HEK293 (cell line): ENCODE data around the gene RPL23.

Experiments
- CTCF ChIA-PET: fragments of 350-600 bp; formaldehyde crosslinking; extraction: SDS; loops from one replicate; lab custom pipeline; 2021; ENCODE audit warnings: antibody characterized with exemption; lab: Yijun Ruan, JAX
- POLR2A ChIA-PET: fragments of 300-600 bp; formaldehyde crosslinking; extraction: SDS; loops from one replicate; lab custom pipeline; 2020; ENCODE audit warnings: antibody characterized with exemption, inconsistent platforms; lab: Yijun Ruan, JAX
- H3K27ac ChIP-seq: fragments of 200-500 bp; sonication (Bioruptor generic); 2 replicates; pipeline ENCODE4 v1.5.1; 2014; ENCODE audit warnings: low read depth, low read length, control low read depth, inconsistent platforms; ENCODE audit errors: extremely low read depth
- H3K36me3 ChIP-seq, 2 experiments: fragments of 200-500 bp in 1 of 2; sonication (Bioruptor generic) in 1 of 2; 1 replicate in 1 of 2; 2 replicates in 1 of 2; pipeline ENCODE4 v1.5.1; 2014 to 2017; ENCODE audit warnings: inconsistent platforms in 2 of 2, low read length in 2 of 2; ENCODE audit not compliant: control insufficient read depth in 2 of 2, insufficient read depth in 1 of 2
- H3K4me1 ChIP-seq: fragments of 200-500 bp; sonication (Bioruptor generic); 2 replicates; pipeline ENCODE4 v1.5.1; 2014; ENCODE audit warnings: mild to moderate bottlenecking, low read length, inconsistent platforms; ENCODE audit not compliant: control insufficient read depth, insufficient read depth
- H3K4me3 ChIP-seq: 2 replicates; pipeline ENCODE4 v1.5.1; 2011; ENCODE audit warnings: low read depth, mild to moderate bottlenecking, control low read depth, low read length, moderate library complexity
- H3K9me3 ChIP-seq: fragments of 200-500 bp; sonication (Bioruptor generic); 2 replicates; pipeline ENCODE4 v1.5.1; 2014; ENCODE audit warnings: low read depth, low read length, inconsistent platforms; ENCODE audit not compliant: control insufficient read depth, insufficient read depth
- HOXD13 ChIP-seq: sonication (generic); formaldehyde crosslinking; IDR thresholded peaks from 2 replicates; pipeline ENCODE4 v1.8.0; 2022; ENCODE audit warnings: missing genetic modification reagents, borderline replicate concordance
- KLF1 ChIP-seq: fragments of 450-650 bp; formaldehyde crosslinking; IDR thresholded peaks from 2 replicates; pipeline ENCODE4 v1.5.1; 2016; ENCODE audit warnings: missing biosample characterization, missing genetic modification characterization
- RBAK ChIP-seq: fragments of 450-650 bp; formaldehyde crosslinking; IDR thresholded peaks from 2 replicates; pipeline ENCODE4 v1.5.1; 2016; ENCODE audit warnings: missing biosample characterization, missing genetic modification characterization
- SP2 ChIP-seq: fragments of 450-650 bp; formaldehyde crosslinking; IDR thresholded peaks from 2 replicates; pipeline ENCODE4 v1.5.1; 2016; ENCODE audit warnings: missing biosample characterization, missing genetic modification characterization
- YY1 ChIP-seq: fragments of 450-650 bp; formaldehyde crosslinking; IDR thresholded peaks from 2 replicates; pipeline ENCODE4 v1.5.1; 2018; ENCODE audit warnings: missing biosample characterization, missing genetic modification characterization
- ZBTB48 ChIP-seq: fragments of 450-650 bp; formaldehyde crosslinking; IDR thresholded peaks from 2 replicates; pipeline ENCODE4 v1.5.1; 2016; ENCODE audit warnings: missing biosample characterization, missing genetic modification characterization
- ZFP41 ChIP-seq: fragments of 450-650 bp; formaldehyde crosslinking; IDR thresholded peaks from 2 replicates; pipeline ENCODE4 v1.5.1; 2016; ENCODE audit warnings: missing biosample characterization, missing genetic modification characterization, borderline replicate concordance
- ZNF140 ChIP-seq: fragments of 450-650 bp; formaldehyde crosslinking; IDR thresholded peaks from 2 replicates; pipeline ENCODE4 v1.5.1; 2016; ENCODE audit warnings: missing biosample characterization, missing genetic modification characterization
- ZNF155 ChIP-seq: fragments of 450-650 bp; formaldehyde crosslinking; IDR thresholded peaks from 2 replicates; pipeline ENCODE4 v1.5.1; 2016; ENCODE audit warnings: missing biosample characterization, missing genetic modification characterization
- ZNF211 ChIP-seq: fragments of 450-650 bp; formaldehyde crosslinking; IDR thresholded peaks from 2 replicates; pipeline ENCODE4 v1.5.1; 2016; ENCODE audit warnings: low read depth, missing biosample characterization, missing genetic modification characterization
- ZNF223 ChIP-seq: fragments of 450-650 bp; formaldehyde crosslinking; IDR thresholded peaks from 2 replicates; pipeline ENCODE4 v1.5.1; 2016; ENCODE audit warnings: missing biosample characterization, missing genetic modification characterization
- ZNF280C ChIP-seq: fragments of 450-650 bp; formaldehyde crosslinking; IDR thresholded peaks from 2 replicates; pipeline ENCODE4 v1.5.1; 2016; ENCODE audit warnings: missing biosample characterization, missing genetic modification characterization
- ZNF341 ChIP-seq: fragments of 450-650 bp; formaldehyde crosslinking; IDR thresholded peaks from 2 replicates; pipeline ENCODE4; 2016; ENCODE audit warnings: low read depth, missing biosample characterization, missing genetic modification characterization
- ZNF354C ChIP-seq: fragments of 450-650 bp; formaldehyde crosslinking; IDR thresholded peaks from 2 replicates; pipeline ENCODE4 v1.5.1; 2016; ENCODE audit warnings: missing biosample characterization, missing genetic modification characterization, low read depth, borderline replicate concordance
- ZNF426 ChIP-seq: fragments of 450-650 bp; formaldehyde crosslinking; IDR thresholded peaks from 2 replicates; pipeline ENCODE4 v1.5.1; 2017; ENCODE audit warnings: missing biosample characterization, missing genetic modification characterization, mild to moderate bottlenecking, inconsistent platforms, moderate library complexity
- ZNF433 ChIP-seq: fragments of 450-650 bp; formaldehyde crosslinking; IDR thresholded peaks from 2 replicates; pipeline ENCODE4 v1.5.1; 2016; ENCODE audit warnings: missing biosample characterization, missing genetic modification characterization, low read depth
- ZNF48 ChIP-seq: fragments of 450-650 bp; formaldehyde crosslinking; IDR thresholded peaks from 2 replicates; pipeline ENCODE4 v1.5.1; 2016; ENCODE audit warnings: missing biosample characterization, missing genetic modification characterization
- ZNF510 ChIP-seq: fragments of 450-650 bp; formaldehyde crosslinking; IDR thresholded peaks from 2 replicates; pipeline ENCODE4 v1.5.1; 2018; ENCODE audit warnings: mild to moderate bottlenecking, missing genetic modification characterization, missing biosample characterization; ENCODE audit not compliant: insufficient replicate concordance
- ZNF610 ChIP-seq: fragments of 450-650 bp; formaldehyde crosslinking; IDR thresholded peaks from 2 replicates; pipeline ENCODE4 v1.5.1; 2016; ENCODE audit warnings: missing biosample characterization, missing genetic modification characterization, borderline replicate concordance
- ZNF626 ChIP-seq: fragments of 450-650 bp; sonication (Bioruptor Pico); formaldehyde crosslinking; IDR thresholded peaks from 2 replicates; pipeline ENCODE4 v1.5.1; 2018; ENCODE audit warnings: missing biosample characterization, missing genetic modification characterization, inconsistent platforms
- ZNF768 ChIP-seq: fragments of 450-650 bp; formaldehyde crosslinking; IDR thresholded peaks from 2 replicates; pipeline ENCODE4 v1.5.1; 2018; ENCODE audit warnings: missing biosample characterization, mild to moderate bottlenecking, missing genetic modification characterization
- ZNF837 ChIP-seq: fragments of 450-650 bp; formaldehyde crosslinking; IDR thresholded peaks from 2 replicates; pipeline ENCODE4 v1.5.1; 2016; ENCODE audit warnings: missing biosample characterization, missing genetic modification characterization
- TF ChIP-seq, protein P1 (sequence below): sonication (generic); formaldehyde crosslinking; IDR thresholded peaks from 2 replicates; pipeline ENCODE4 v1.8.1; 2022; ENCODE audit warnings: mild to moderate bottlenecking, moderate library complexity, missing genetic modification reagents
- TF ChIP-seq, protein P2 (sequence below): fragments of 450-650 bp; formaldehyde crosslinking; IDR thresholded peaks from 2 replicates; pipeline ENCODE4; 2016; ENCODE audit warnings: missing biosample characterization, missing genetic modification characterization
- TF ChIP-seq, protein P3 (sequence below): fragments of 450-650 bp; formaldehyde crosslinking; IDR thresholded peaks from 2 replicates; pipeline ENCODE4 v1.5.1; 2016; ENCODE audit warnings: missing biosample characterization, missing genetic modification characterization

Gene RPL23

DNA sequence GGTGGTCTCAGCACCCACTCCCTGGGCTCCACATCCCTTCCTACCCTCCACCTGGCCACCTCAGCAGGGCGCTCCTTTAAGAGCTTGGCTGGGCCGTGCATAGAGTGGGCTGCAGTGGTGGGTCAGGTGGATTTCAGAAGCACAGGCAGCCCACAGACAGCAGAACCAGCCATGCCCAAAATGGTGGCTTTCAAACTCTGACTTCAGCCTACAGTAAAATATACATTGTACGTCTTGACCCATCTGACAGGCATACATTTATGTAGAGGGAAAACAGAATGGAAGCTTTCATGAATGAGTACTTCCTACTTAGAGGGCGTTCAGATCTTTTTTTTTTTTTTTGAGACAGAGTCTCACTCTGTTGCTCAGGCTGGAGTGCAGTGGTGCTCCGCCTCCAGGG lies 45.9 kb upstream of the RPL23 start:
- Histone ChIP-seq H3K4me1 (peaks cover 8% of the 10 kb centered on the region; the same call in 1 of the 2 replicates), H3K36me3 (peaks cover 0 to 36% of the 10 kb centered on the region in 2 experiments; a peak in 2 of 3 replicates), H3K27ac (no peak overlapping the region), H3K9me3 (no peaks in the 10 kb centered on the region), H3K4me3 (no peak overlapping the region)
- CTCF ChIA-PET, result no interaction called here
- POLR2A ChIA-PET, result interaction anchor here (0.6 kb wide), 1 partner anchor 26 kb away, joined by 6 read pairs; no protein-coding TSS in a partner anchor
- TF ChIP-seq ZNF426 (tag by site-specific recombination), result no peak
- no peak for TF ChIP-seq RBAK (tag by site-specific recombination)
- no peak for TF ChIP-seq ZNF155
- TF ChIP-seq ZNF48 (tag by site-specific recombination), result no peak
- no peak for TF ChIP-seq YY1 (tag by site-specific recombination)
- TF ChIP-seq ZNF837 (tag by site-specific recombination), result no peak
- TF ChIP-seq, protein P1, sequence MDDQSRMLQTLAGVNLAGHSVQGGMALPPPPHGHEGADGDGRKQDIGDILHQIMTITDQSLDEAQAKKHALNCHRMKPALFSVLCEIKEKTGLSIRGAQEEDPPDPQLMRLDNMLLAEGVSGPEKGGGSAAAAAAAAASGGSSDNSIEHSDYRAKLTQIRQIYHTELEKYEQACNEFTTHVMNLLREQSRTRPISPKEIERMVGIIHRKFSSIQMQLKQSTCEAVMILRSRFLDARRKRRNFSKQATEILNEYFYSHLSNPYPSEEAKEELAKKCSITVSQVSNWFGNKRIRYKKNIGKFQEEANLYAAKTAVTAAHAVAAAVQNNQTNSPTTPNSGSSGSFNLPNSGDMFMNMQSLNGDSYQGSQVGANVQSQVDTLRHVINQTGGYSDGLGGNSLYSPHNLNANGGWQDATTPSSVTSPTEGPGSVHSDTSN, result no peak
- no peak for TF ChIP-seq ZBTB48 (tag by site-specific recombination)
- no peak for TF ChIP-seq ZNF626 (tag by site-specific recombination)
- TF ChIP-seq ZNF140 (tag by site-specific recombination), result no peak
- TF ChIP-seq ZNF341, result no peak
- TF ChIP-seq, protein P2, sequence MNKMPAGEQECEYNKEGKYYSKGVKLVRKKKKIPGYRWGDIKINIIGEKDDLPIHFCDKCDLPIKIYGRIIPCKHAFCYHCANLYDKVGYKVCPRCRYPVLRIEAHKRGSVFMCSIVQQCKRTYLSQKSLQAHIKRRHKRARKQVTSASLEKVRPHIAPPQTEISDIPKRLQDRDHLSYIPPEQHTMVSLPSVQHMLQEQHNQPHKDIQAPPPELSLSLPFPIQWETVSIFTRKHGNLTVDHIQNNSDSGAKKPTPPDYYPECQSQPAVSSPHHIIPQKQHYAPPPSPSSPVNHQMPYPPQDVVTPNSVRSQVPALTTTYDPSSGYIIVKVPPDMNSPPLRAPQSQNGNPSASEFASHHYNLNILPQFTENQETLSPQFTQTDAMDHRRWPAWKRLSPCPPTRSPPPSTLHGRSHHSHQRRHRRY (tag by site-specific recombination), result no peak
- no peak for TF ChIP-seq ZNF354C
- TF ChIP-seq ZFP41 (tag by site-specific recombination), result no peak
- TF ChIP-seq HOXD13 (CRISPR knock-in tag), result no peak

DNA sequence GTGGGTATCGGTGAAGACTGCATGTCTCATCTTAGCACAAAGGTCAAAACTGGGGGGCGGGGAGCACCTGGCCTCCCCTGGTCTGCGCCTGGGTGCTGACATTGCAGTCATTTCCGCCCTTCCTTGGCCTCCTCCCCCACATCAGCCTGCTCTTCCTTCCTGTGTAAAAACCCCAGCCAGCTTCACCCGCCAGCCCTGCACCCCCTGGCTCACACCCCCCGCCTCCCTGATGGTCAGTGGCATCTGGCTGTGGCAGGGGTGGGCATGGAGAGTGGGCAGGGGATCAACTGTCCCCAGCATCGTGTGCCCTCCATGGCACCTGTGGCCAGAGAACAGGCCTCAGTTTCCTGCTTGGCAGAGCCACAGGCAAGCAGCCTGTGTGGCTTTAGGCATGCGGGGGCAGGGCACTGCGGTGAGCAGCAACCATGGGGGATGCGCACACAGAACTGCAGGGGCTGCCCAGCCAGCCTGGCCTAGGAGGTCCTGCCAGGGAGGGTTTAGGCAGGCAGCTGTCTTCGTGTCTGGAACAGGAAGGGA lies 45.4 kb upstream of the RPL23 start:
- no peaks in the 10 kb centered on the region for H3K9me3 ChIP-seq
- CTCF ChIA-PET, result interaction anchor here (1.2 kb wide), 1 partner anchor 162 kb away, joined by 3 read pairs; no protein-coding TSS in a partner anchor
- TF ChIP-seq SP2 (tag by site-specific recombination) (no peak), ZNF510 (tag by site-specific recombination) (no peak), ZNF768 (no peak), RBAK (tag by site-specific recombination) (no peak), ZNF280C (tag by site-specific recombination) (no peak), ZNF433 (no peak), ZNF211 (no peak), KLF1 (tag by site-specific recombination) (no peak), ZNF223 (tag by site-specific recombination) (no peak), ZNF610 (no peak)
- TF ChIP-seq, protein P3, sequence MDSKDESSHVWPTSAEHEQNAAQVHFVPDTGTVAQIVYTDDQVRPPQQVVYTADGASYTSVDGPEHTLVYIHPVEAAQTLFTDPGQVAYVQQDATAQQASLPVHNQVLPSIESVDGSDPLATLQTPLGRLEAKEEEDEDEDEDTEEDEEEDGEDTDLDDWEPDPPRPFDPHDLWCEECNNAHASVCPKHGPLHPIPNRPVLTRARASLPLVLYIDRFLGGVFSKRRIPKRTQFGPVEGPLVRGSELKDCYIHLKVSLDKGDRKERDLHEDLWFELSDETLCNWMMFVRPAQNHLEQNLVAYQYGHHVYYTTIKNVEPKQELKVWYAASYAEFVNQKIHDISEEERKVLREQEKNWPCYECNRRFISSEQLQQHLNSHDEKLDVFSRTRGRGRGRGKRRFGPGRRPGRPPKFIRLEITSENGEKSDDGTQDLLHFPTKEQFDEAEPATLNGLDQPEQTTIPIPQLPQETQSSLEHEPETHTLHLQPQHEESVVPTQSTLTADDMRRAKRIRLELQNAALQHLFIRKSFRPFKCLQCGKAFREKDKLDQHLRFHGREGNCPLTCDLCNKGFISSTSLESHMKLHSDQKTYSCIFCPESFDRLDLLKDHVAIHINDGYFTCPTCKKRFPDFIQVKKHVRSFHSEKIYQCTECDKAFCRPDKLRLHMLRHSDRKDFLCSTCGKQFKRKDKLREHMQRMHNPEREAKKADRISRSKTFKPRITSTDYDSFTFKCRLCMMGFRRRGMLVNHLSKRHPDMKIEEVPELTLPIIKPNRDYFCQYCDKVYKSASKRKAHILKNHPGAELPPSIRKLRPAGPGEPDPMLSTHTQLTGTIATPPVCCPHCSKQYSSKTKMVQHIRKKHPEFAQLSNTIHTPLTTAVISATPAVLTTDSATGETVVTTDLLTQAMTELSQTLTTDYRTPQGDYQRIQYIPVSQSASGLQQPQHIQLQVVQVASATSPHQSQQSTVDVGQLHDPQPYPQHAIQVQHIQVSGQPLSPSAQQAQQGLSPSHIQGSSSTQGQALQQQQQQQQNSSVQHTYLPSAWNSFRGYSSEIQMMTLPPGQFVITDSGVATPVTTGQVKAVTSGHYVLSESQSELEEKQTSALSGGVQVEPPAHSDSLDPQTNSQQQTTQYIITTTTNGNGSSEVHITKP (tag by site-specific recombination), result no peak
- peaks cover 0 to 39% of the 10 kb centered on the region in 2 experiments; a peak in 2 of 3 replicates for H3K36me3 ChIP-seq
- H3K27ac ChIP-seq, result no peak overlapping the region
- POLR2A ChIA-PET, result no interaction called here
- H3K4me3 ChIP-seq, result no peak overlapping the region
- H3K4me1 ChIP-seq, result peaks cover 8% of the 10 kb centered on the region; the same call in 1 of the 2 replicates
